GM12878 (cell line): ENCODE measurements around the gene GSTO1. TPM values are rescaled to one million over a fixed set of nuclear protein-coding genes. Genes with fewer than 3 reads are reported as not detected.

Source experiments
- ATAC-seq: fragments of 200-7000 bp; cut with Tn5 transposase; 3 replicates; pipeline ENCODE4 v1.9.1; 2020; ENCODE audit warnings: mild to moderate bottlenecking, moderate library complexity
- BruUV-seq: library from RNA; stranded (reverse); fragments of 400-500 nt; replicated peaks from 2 replicates; lab custom pipeline; 2021; lab: Mats Ljungman, UMichigan
- CTCF ChIA-PET: fragments of 300-600 bp; sonication (Branson Sonifier 250); formaldehyde crosslinking; extraction: SDS; loops from one replicate; lab custom pipeline; 2021; ENCODE audit warnings: inconsistent platforms; lab: Yijun Ruan, JAX
- POLR2A ChIA-PET: fragments of 350-600 bp; formaldehyde crosslinking; extraction: SDS; loops from one replicate; lab custom pipeline; 2021; ENCODE audit warnings: inconsistent platforms; lab: Charles Lee
- RAD21 ChIA-PET: fragments of 300-600 bp; sonication (Branson Sonifier 250); formaldehyde crosslinking; loops from one replicate; lab custom pipeline; 2023; ENCODE audit warnings: antibody characterized with exemption; ENCODE audit not compliant: unreplicated experiment; lab: Charles Lee
- SMC1A ChIA-PET: fragments of 300-600 bp; sonication (Branson Sonifier 250); formaldehyde crosslinking; loops from one replicate; lab custom pipeline; 2023; ENCODE audit not compliant: unreplicated experiment, uncharacterized antibody; lab: Charles Lee
- DNase-seq: peaks from one replicate; pipeline ENCODE4 v3.0.0-alpha.2; 2011; ENCODE audit warnings: low read depth, low spot score
- FAIRE-seq: peaks from 3 replicates; lab custom pipeline; 2011; peaks lifted over from hg19 to GRCh38; lab: Jason Lieb, UNC
- H2AFZ ChIP-seq: 2 replicates; pipeline ENCODE4 v1.6.0; 2011; ENCODE audit warnings: low read depth, low read length, control low read depth; ENCODE audit not compliant: control insufficient read depth
- H3K27ac ChIP-seq: 2 replicates; pipeline ENCODE4 v1.5.1; 2011; ENCODE audit warnings: control low read depth; ENCODE audit not compliant: control insufficient read depth, insufficient read depth
- H3K27me3 ChIP-seq, 2 experiments: replicated peaks in 1 of 2; 2 replicates each; pipeline versions ENCODE4 v1.6.0 to v1.6.1; 2011; ENCODE audit warnings: low read length in 1 of 2; ENCODE audit not compliant: control insufficient read depth in 2 of 2, insufficient read depth in 2 of 2
- H3K36me3 ChIP-seq, 2 experiments: 2 replicates each; pipeline ENCODE4 v1.5.1; 2011; ENCODE audit warnings: low read length in 1 of 2; ENCODE audit not compliant: control insufficient read depth in 2 of 2, insufficient read depth in 2 of 2
- H3K4me1 ChIP-seq: 2 replicates; pipeline ENCODE4 v1.6.1; 2011; ENCODE audit warnings: mild to moderate bottlenecking, low read length, moderate library complexity, mixed read lengths; ENCODE audit not compliant: control insufficient read depth, insufficient read depth
- H3K4me2 ChIP-seq: 2 replicates; pipeline ENCODE4 v1.6.0; 2011; ENCODE audit warnings: control low read depth; ENCODE audit not compliant: control insufficient read depth, insufficient read depth
- H3K4me3 ChIP-seq: fragments of 200-600 bp; sonication (generic); 2 replicates; pipeline ENCODE4 v1.5.1; 2016
- H3K79me2 ChIP-seq: 2 replicates; pipeline ENCODE4 v1.6.0; 2011; ENCODE audit warnings: low read length; ENCODE audit not compliant: control insufficient read depth, insufficient read depth
- H3K9ac ChIP-seq: 2 replicates; pipeline ENCODE4 v1.8.0; 2011; ENCODE audit warnings: low read length, control low read depth, mixed read lengths; ENCODE audit not compliant: control insufficient read depth, insufficient read depth
- H3K9me3 ChIP-seq: replicated peaks from 3 replicates; pipeline ENCODE4 v1.5.1; 2011; ENCODE audit warnings: mild to moderate bottlenecking, low read length; ENCODE audit not compliant: control insufficient read depth, insufficient read depth
- H4K20me1 ChIP-seq: 2 replicates; pipeline ENCODE4 v1.6.0; 2011; ENCODE audit not compliant: control insufficient read depth, insufficient read depth
- BACH1 ChIP-seq: fragments of 450-650 bp; IDR thresholded peaks from 2 replicates; pipeline ENCODE4 v1.6.1; 2017; ENCODE audit warnings: mild to moderate bottlenecking, borderline replicate concordance
- BRCA1 ChIP-seq: IDR thresholded peaks from 2 replicates; pipeline ENCODE4 v1.6.1; 2011; ENCODE audit warnings: low read depth, low read length, improper control_type of control experiment
- MYB ChIP-seq: fragments of 150-350 bp; IDR thresholded peaks from 2 replicates; pipeline ENCODE4 v1.6.1; 2014; ENCODE audit warnings: mild to moderate bottlenecking, low read depth, low read length, borderline replicate concordance
- NR2C1 ChIP-seq: fragments of 450-650 bp; IDR thresholded peaks from 2 replicates; pipeline ENCODE4 v1.6.1; 2017; ENCODE audit warnings: antibody characterized with exemption, mild to moderate bottlenecking, moderate library complexity
- RAD21 ChIP-seq: IDR thresholded peaks from 2 replicates; pipeline ENCODE4 v1.6.1; 2011; ENCODE audit warnings: mild to moderate bottlenecking, low read depth, low read length, moderate library complexity; ENCODE audit not compliant: insufficient read depth
- RUNX3 ChIP-seq: IDR thresholded peaks from 2 replicates; pipeline ENCODE4 v1.6.1; 2012; ENCODE audit warnings: low read length, inconsistent platforms
- SMARCA5 ChIP-seq: fragments of 450-650 bp; IDR thresholded peaks from 2 replicates; pipeline ENCODE4 v1.6.1; 2017; ENCODE audit warnings: mild to moderate bottlenecking
- STAT3 ChIP-seq: IDR thresholded peaks from 2 replicates; pipeline ENCODE4 v1.6.1; 2011; ENCODE audit warnings: low read depth, low read length, improper control_type of control experiment
- WGBS: methylation state at CpG from one replicate; pipeline ENCODE4 v1.1.6; 2016; ENCODE audit warnings: low lambda C conversion rate; ENCODE audit not compliant: insufficient replicate concordance, insufficient coverage; ENCODE audit errors: missing lambda C conversion rate; 5-methylcytosine and 5-hydroxymethylcytosine counted together
- in situ Hi-C: fragments of 300-500 bp; cut with MboI; formaldehyde crosslinking; loops from 9 replicates; pipeline ENCODE4 v1.14.3; 2018; ENCODE audit warnings: mixed read lengths
- intact Hi-C: fragments of 100-400 bp; cut with micrococcal nuclease; formaldehyde crosslinking; loops from one replicate; pipeline ENCODE4 v1.14.2; 2022; ENCODE audit not compliant: unreplicated experiment
- polyA plus RNA-seq, 11 experiments: library from polyadenylated mRNA; depleted of rRNA in 4 of 11; unstranded in 6 of 11; stranded (reverse) in 5 of 11; fragments of >200 nt; fragmentation: Nextera tagmentation in 4 of 11; fragmentation: Illumina TruSeq in 1 of 11; extraction: Ambion mirVana in 4 of 11; extraction: Trizol in 1 of 11; gene quantifications; 1 replicate in 1 of 11; 2 replicates in 10 of 11; pipeline versions ENCODE4 v1.2.1 to v1.2.3, GENCODE V29; 2011 to 2016; ENCODE audit warnings: inconsistent platforms in 2 of 11, missing spikeins in 2 of 11, low read depth in 1 of 11
- total RNA-seq, 4 experiments: library from RNA; depleted of rRNA in 3 of 4; stranded (reverse); fragments of >200 nt in 3 of 4; fragmentation: Illumina TruSeq in 1 of 4; extraction: Trizol in 1 of 4; gene quantifications; 2 replicates each; pipeline versions ENCODE4 v1.2.1 to v1.2.3, GENCODE V29; 2013 to 2021
- TF ChIP-seq, protein P1 (sequence below): fragments of 450-650 bp; IDR thresholded peaks from 2 replicates; pipeline ENCODE4 v1.6.1; 2017; ENCODE audit warnings: mild to moderate bottlenecking
- TF ChIP-seq, protein P2 (sequence below): IDR thresholded peaks from 2 replicates; pipeline ENCODE4 v1.6.1; 2012; ENCODE audit warnings: low read depth, low read length, improper control_type of control experiment
- TF ChIP-seq, protein P3 (sequence below): IDR thresholded peaks from 2 replicates; pipeline ENCODE4 v1.6.1; 2012; ENCODE audit warnings: mild to moderate bottlenecking, low read depth, low read length

Gene GSTO1
- total and polyA plus RNA-seq, 10 of the 15 experiments (the other 5 are each of a cell fraction or from before 2014, with no cell fraction given): 53.1 to 197 (median 112) TPM

DNA sequence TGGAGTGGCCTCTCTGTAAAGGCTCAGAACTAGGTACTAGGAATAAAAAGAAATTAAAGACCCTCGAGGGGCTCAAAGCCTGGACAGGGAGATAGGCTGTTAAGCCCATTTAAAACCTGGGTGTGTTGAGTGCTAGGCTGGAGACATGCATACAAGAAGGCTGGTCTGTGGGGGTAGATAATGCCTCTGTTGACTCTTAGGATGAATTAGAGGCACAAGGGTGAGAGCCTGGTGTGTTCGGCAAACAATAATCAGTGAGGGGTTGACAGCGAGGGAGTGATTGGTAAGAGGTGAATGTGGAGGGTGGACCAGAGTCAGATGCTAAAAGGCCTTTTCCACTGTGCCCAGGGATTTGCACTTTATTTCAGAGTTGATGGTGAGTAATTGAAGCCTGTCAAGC is 27.0 kb downstream of the GSTO1 start:
- CTCF ChIA-PET: interaction anchor here (1.4 to 9.3 kb wide), 5 partner anchors 8 to 69 kb away, joined by 5 to 120 read pairs (median 18); no protein-coding TSS in a partner anchor
- no peaks in the 10 kb centered on the region for H3K4me1 ChIP-seq
- TF ChIP-seq MYB: no peak
- H4K20me1 ChIP-seq: no peaks in the 10 kb centered on the region
- no peaks in the 10 kb centered on the region for H3K79me2 ChIP-seq
- no peak overlapping the region for H3K4me3 ChIP-seq
- SMC1A ChIA-PET: interaction anchor here (1.1 kb wide), 1 partner anchor 68 kb away, joined by 4 read pairs; no protein-coding TSS in a partner anchor
- H3K9me3 ChIP-seq: no peaks in the 10 kb centered on the region
- POLR2A ChIA-PET: no interaction called here
- RAD21 ChIA-PET: no interaction called here
- no peak overlapping the region for H3K9ac ChIP-seq
- H3K27me3 ChIP-seq: peaks cover 2 to 3% of the 10 kb centered on the region in 2 experiments; a peak in 3 of 4 replicates
- in situ Hi-C loops (no loop called here), intact Hi-C loops (no loop called here)
- H3K36me3 ChIP-seq: no peaks in the 10 kb centered on the region
- H3K4me2 ChIP-seq: no peak overlapping the region
- BruUV-seq: no TSS peak
- H2AFZ ChIP-seq: no peak overlapping the region
- DNase-seq (no peak), ATAC-seq (no peak), FAIRE-seq (no peak)
- H3K27ac ChIP-seq: no peak overlapping the region
- WGBS: 49% methylated on average over 3 of the region's 3 CpGs

DNA sequence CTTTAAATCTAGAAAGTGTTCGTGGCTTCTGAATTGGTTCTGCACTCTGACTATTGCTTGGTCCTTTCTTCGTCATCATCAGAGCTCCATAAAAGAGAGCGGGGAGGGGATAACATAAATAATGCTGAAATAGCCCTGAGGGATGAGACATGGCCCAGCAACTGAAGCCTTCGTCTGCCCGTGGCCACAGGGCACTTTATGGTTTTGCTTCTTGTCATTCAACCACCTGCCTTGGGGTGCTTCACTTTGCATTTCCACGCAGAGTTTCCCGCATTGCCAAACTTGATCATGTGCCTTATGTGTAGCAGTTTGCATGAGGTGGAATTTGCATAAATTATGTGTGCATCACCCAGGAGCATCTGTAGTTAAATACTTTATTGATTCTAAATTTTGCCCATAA is 30.2 kb downstream of the GSTO1 start:
- Histone ChIP-seq H2AFZ (no peak overlapping the region), H4K20me1 (no peaks in the 10 kb centered on the region), H3K27me3 (peaks cover 0 to 1% of the 10 kb centered on the region in 2 experiments; a peak in 2 of 4 replicates), H3K4me3 (no peak overlapping the region), H3K79me2 (no peaks in the 10 kb centered on the region), H3K4me2 (no peak overlapping the region), H3K36me3 (no peaks in the 10 kb centered on the region), H3K9me3 (no peaks in the 10 kb centered on the region), H3K9ac (no peak overlapping the region), H3K4me1 (no peaks in the 10 kb centered on the region), H3K27ac (no peak overlapping the region)
- WGBS: 36% methylated on average over 7 of the region's 7 CpGs
- no peak for ATAC-seq
- SMC1A ChIA-PET: interaction anchor here (2.2 kb wide), 1 partner anchor 10 kb away, joined by 12 read pairs; no protein-coding TSS in a partner anchor
- intact Hi-C loops (no loop called here), in situ Hi-C loops (no loop called here)
- POLR2A ChIA-PET: no interaction called here
- RAD21 ChIA-PET: interaction anchor here (1.0 to 1.4 kb wide), 2 partner anchors 10 to 67 kb away, joined by 3 to 4 read pairs; no protein-coding TSS in a partner anchor
- no peak for FAIRE-seq
- CTCF ChIA-PET: interaction anchor here (2.7 to 12.8 kb wide), 2 partner anchors 10 to 67 kb away, joined by 31 to 333 read pairs; partner anchors contain the start of gene CFAP58
- no peak for DNase-seq
- BruUV-seq: no TSS peak
- TF ChIP-seq, protein P1, sequence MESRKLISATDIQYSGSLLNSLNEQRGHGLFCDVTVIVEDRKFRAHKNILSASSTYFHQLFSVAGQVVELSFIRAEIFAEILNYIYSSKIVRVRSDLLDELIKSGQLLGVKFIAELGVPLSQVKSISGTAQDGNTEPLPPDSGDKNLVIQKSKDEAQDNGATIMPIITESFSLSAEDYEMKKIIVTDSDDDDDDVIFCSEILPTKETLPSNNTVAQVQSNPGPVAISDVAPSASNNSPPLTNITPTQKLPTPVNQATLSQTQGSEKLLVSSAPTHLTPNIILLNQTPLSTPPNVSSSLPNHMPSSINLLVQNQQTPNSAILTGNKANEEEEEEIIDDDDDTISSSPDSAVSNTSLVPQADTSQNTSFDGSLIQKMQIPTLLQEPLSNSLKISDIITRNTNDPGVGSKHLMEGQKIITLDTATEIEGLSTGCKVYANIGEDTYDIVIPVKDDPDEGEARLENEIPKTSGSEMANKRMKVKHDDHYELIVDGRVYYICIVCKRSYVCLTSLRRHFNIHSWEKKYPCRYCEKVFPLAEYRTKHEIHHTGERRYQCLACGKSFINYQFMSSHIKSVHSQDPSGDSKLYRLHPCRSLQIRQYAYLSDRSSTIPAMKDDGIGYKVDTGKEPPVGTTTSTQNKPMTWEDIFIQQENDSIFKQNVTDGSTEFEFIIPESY: no peak
- TF ChIP-seq NR2C1 (no peak), BACH1 (no peak), STAT3 (no peak), RUNX3 (no peak), RAD21 (no peak), SMARCA5 (no peak), BRCA1 (no peak)
- TF ChIP-seq, protein P2, sequence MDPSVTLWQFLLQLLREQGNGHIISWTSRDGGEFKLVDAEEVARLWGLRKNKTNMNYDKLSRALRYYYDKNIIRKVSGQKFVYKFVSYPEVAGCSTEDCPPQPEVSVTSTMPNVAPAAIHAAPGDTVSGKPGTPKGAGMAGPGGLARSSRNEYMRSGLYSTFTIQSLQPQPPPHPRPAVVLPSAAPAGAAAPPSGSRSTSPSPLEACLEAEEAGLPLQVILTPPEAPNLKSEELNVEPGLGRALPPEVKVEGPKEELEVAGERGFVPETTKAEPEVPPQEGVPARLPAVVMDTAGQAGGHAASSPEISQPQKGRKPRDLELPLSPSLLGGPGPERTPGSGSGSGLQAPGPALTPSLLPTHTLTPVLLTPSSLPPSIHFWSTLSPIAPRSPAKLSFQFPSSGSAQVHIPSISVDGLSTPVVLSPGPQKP: no peak
- TF ChIP-seq, protein P3, sequence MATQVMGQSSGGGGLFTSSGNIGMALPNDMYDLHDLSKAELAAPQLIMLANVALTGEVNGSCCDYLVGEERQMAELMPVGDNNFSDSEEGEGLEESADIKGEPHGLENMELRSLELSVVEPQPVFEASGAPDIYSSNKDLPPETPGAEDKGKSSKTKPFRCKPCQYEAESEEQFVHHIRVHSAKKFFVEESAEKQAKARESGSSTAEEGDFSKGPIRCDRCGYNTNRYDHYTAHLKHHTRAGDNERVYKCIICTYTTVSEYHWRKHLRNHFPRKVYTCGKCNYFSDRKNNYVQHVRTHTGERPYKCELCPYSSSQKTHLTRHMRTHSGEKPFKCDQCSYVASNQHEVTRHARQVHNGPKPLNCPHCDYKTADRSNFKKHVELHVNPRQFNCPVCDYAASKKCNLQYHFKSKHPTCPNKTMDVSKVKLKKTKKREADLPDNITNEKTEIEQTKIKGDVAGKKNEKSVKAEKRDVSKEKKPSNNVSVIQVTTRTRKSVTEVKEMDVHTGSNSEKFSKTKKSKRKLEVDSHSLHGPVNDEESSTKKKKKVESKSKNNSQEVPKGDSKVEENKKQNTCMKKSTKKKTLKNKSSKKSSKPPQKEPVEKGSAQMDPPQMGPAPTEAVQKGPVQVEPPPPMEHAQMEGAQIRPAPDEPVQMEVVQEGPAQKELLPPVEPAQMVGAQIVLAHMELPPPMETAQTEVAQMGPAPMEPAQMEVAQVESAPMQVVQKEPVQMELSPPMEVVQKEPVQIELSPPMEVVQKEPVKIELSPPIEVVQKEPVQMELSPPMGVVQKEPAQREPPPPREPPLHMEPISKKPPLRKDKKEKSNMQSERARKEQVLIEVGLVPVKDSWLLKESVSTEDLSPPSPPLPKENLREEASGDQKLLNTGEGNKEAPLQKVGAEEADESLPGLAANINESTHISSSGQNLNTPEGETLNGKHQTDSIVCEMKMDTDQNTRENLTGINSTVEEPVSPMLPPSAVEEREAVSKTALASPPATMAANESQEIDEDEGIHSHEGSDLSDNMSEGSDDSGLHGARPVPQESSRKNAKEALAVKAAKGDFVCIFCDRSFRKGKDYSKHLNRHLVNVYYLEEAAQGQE: no peak
